Measurements from ENCODE around the gene AFAP1L1. TPM values are rescaled to one million over a fixed set of nuclear protein-coding genes. Genes with fewer than 3 reads are reported as not detected.
A peak's percentile ranks its signal among the peaks of the same experiment; 100 is the strongest.

AFAP1L1 gene
- total and polyA plus RNA-seq, 9 of the 15 experiments (the other 6 are each of a cell fraction or from before 2014, with no cell fraction given): 0.01 to 0.12 (median 0.03) TPM; not detected in 4

GRCh38 chr5:149320791-149321330, 49.2 kb downstream of the AFAP1L1 start (continued):
- TF ChIP-seq ZNF121 (CRISPR knock-in tag; conservative IDR thresholded peaks at IDR 0.05): peak; percentile 88
- no peak for TF ChIP-seq SIX5 (IDR thresholded peaks at IDR 0.05; ENCODE audit: borderline replicate concordance in 1 of 2, insufficient read depth in 1 of 2, low read depth in 1 of 2, low read length in 2 of 2)
- TF ChIP-seq POLR2H (tag; IDR thresholded peaks at IDR 0.05; ENCODE audit: low read depth): no peak
- no peak for TF ChIP-seq ZNF174 (CRISPR knock-in tag; IDR thresholded peaks at IDR 0.05)
- peak; percentile 94 for TF ChIP-seq MAFF (IDR thresholded peaks at IDR 0.05; ENCODE audit: low read length)
- TF ChIP-seq DPF2 (IDR thresholded peaks at IDR 0.05): peak; percentile 94
- TF ChIP-seq CAMTA2 (CRISPR knock-in tag; conservative IDR thresholded peaks at IDR 0.05): no peak
- peak; percentile 76 for TF ChIP-seq MEIS2 (IDR thresholded peaks at IDR 0.05; ENCODE audit: partially characterized antibody)
- peak; percentile 62; the same call in 1 of the 2 replicates for TF ChIP-seq BCOR (IDR thresholded peaks at IDR 0.05)
- peak; percentile 54 for TF ChIP-seq MTA2 (IDR thresholded peaks at IDR 0.05; ENCODE audit: low read depth)
- TF ChIP-seq HMBOX1 (IDR thresholded peaks at IDR 0.05): peak; percentile 66
- TF ChIP-seq KDM4B (IDR thresholded peaks at IDR 0.05; ENCODE audit: borderline replicate concordance in 2 of 2, low read depth in 1 of 2): no peak
- TF ChIP-seq NR1H2 (CRISPR knock-in tag; IDR thresholded peaks at IDR 0.05): no peak
- TF ChIP-seq GMEB1 (CRISPR knock-in tag; IDR thresholded peaks at IDR 0.05): peak; percentile 15; the same call in 1 of the 2 replicates
- TF ChIP-seq MITF (IDR thresholded peaks at IDR 0.05): peak; percentile 82
- TF ChIP-seq ZBTB1 (CRISPR knock-in tag; IDR thresholded peaks at IDR 0.05; ENCODE audit: borderline replicate concordance, low read depth): no peak
- no peak for TF ChIP-seq ZNF436 (CRISPR knock-in tag; IDR thresholded peaks at IDR 0.05)
- TF ChIP-seq CCAR2 (IDR thresholded peaks at IDR 0.05; ENCODE audit: low read depth, low read length): no peak
- no peak for TF ChIP-seq NELFE (IDR thresholded peaks at IDR 0.05; ENCODE audit: insufficient read depth, insufficient read length)
- TF ChIP-seq PKNOX1 (IDR thresholded peaks at IDR 0.05): peak; percentile 78
- TF ChIP-seq ATF2 (CRISPR knock-in tag; IDR thresholded peaks at IDR 0.05): no peak
- TF ChIP-seq PHTF2 (CRISPR knock-in tag; IDR thresholded peaks at IDR 0.05): no peak
- TF ChIP-seq KDM1A (IDR thresholded peaks at IDR 0.05): peak; percentile 85 to 88
- TF ChIP-seq MEF2D (tag; conservative IDR thresholded peaks at IDR 0.05; ENCODE audit: low read depth): peak; percentile 61
- no peak for TF ChIP-seq ZNF561 (CRISPR knock-in tag; conservative IDR thresholded peaks at IDR 0.05)

Data from K562 (cell line).